ENCODE measurements around the gene THBS3.

THBS3 gene

GRCh38 chr1:155254714-155255242 lies 47.1 kb upstream of the THBS3 start:
- peak overlapping the region; percentile 89 for H3K4me2 ChIP-seq (ENCODE audit: low read length)
- H2AFZ ChIP-seq (ENCODE audit: low read depth, low read length), result peak overlapping the region; percentile 3; the same call in 1 of the 2 replicates
- peaks cover 5% of the 10 kb centered on the region; the same call in 1 of the 2 replicates for H3K79me2 ChIP-seq (ENCODE audit: low read length)
- TF ChIP-seq CTCF (IDR thresholded peaks at IDR 0.05; ENCODE audit: low read depth, low read length) (no peak), EZH2phosphoT487 (IDR thresholded peaks at IDR 0.05; ENCODE audit: low read depth) (no peak)
- H4K20me1 ChIP-seq (ENCODE audit: insufficient read depth, low read length), result no peaks in the 10 kb centered on the region
- H3K9ac ChIP-seq (ENCODE audit: low read length), result peak overlapping the region; percentile 68
- peaks cover 20% of the 10 kb centered on the region for H3K36me3 ChIP-seq (replicated peaks; ENCODE audit: low read depth, low read length)
- no peaks in the 10 kb centered on the region for H3K9me3 ChIP-seq (ENCODE audit: insufficient read depth, low read length)
- peak overlapping the region; percentile 13 for H3K27ac ChIP-seq (ENCODE audit: low read length)
- H3K27me3 ChIP-seq (ENCODE audit: low read depth, low read length), result no peaks in the 10 kb centered on the region
- H3K4me3 ChIP-seq (ENCODE audit: low read length), result peak overlapping the region; percentile 83
- peaks cover 20% of the 10 kb centered on the region for H3K4me1 ChIP-seq (ENCODE audit: low read length)

GRCh38 chr1:155254228-155254713 lies 46.6 kb upstream of the THBS3 start:
- Histone ChIP-seq H3K9me3 (ENCODE audit: insufficient read depth, low read length) (no peaks in the 10 kb centered on the region), H3K4me3 (ENCODE audit: low read length) (peak overlapping the region; percentile 83), H3K36me3 (replicated peaks; ENCODE audit: low read depth, low read length) (peaks cover 20% of the 10 kb centered on the region), H2AFZ (ENCODE audit: low read depth, low read length) (no peak overlapping the region; the same call in 1 of the 2 replicates), H3K4me2 (ENCODE audit: low read length) (peak overlapping the region; percentile 89), H3K79me2 (ENCODE audit: low read length) (peaks cover 5% of the 10 kb centered on the region; the same call in 1 of the 2 replicates), H3K27ac (ENCODE audit: low read length) (no peak overlapping the region), H4K20me1 (ENCODE audit: insufficient read depth, low read length) (no peaks in the 10 kb centered on the region), H3K27me3 (ENCODE audit: low read depth, low read length) (no peaks in the 10 kb centered on the region), H3K9ac (ENCODE audit: low read length) (peak overlapping the region; percentile 68), H3K4me1 (ENCODE audit: low read length) (peaks cover 20% of the 10 kb centered on the region)
- TF ChIP-seq CTCF (IDR thresholded peaks at IDR 0.05; ENCODE audit: low read depth, low read length) (no peak), EZH2phosphoT487 (IDR thresholded peaks at IDR 0.05; ENCODE audit: low read depth) (no peak)

- no peaks in the 10 kb centered on the region for H3K27me3 ChIP-seq (ENCODE audit: low read depth, low read length)
- H3K9ac ChIP-seq (ENCODE audit: low read length), result peak overlapping the region; percentile 68; the same call in 1 of the 2 replicates
- H4K20me1 ChIP-seq (ENCODE audit: insufficient read depth, low read length), result no peaks in the 10 kb centered on the region
- H3K4me1 ChIP-seq (ENCODE audit: low read length), result peaks cover 20% of the 10 kb centered on the region
- peaks cover 19% of the 10 kb centered on the region for H3K36me3 ChIP-seq (replicated peaks; ENCODE audit: low read depth, low read length)
- H3K79me2 ChIP-seq (ENCODE audit: low read length), result peaks cover 5% of the 10 kb centered on the region; the same call in 1 of the 2 replicates
- peak overlapping the region; percentile 83 for H3K4me3 ChIP-seq (ENCODE audit: low read length)
- H3K9me3 ChIP-seq (ENCODE audit: insufficient read depth, low read length), result no peaks in the 10 kb centered on the region
- H3K27ac ChIP-seq (ENCODE audit: low read length), result no peak overlapping the region
- H2AFZ ChIP-seq (ENCODE audit: low read depth, low read length), result no peak overlapping the region
- TF ChIP-seq EZH2phosphoT487 (IDR thresholded peaks at IDR 0.05; ENCODE audit: low read depth) (no peak), CTCF (IDR thresholded peaks at IDR 0.05; ENCODE audit: low read depth, low read length) (no peak)
- peak overlapping the region; percentile 89 for H3K4me2 ChIP-seq (ENCODE audit: low read length)
Measured at GRCh38 chr1:155253797-155254196, 46.1 kb upstream of the THBS3 start.

- Histone ChIP-seq H3K4me1 (ENCODE audit: low read length) (peaks cover 20% of the 10 kb centered on the region), H3K9ac (ENCODE audit: low read length) (no peak overlapping the region), H2AFZ (ENCODE audit: low read depth, low read length) (no peak overlapping the region), H3K4me2 (ENCODE audit: low read length) (peak overlapping the region; percentile 89), H3K4me3 (ENCODE audit: low read length) (no peak overlapping the region), H3K79me2 (ENCODE audit: low read length) (peaks cover 5% of the 10 kb centered on the region; the same call in 1 of the 2 replicates), H3K9me3 (ENCODE audit: insufficient read depth, low read length) (no peaks in the 10 kb centered on the region), H4K20me1 (ENCODE audit: insufficient read depth, low read length) (no peaks in the 10 kb centered on the region), H3K36me3 (replicated peaks; ENCODE audit: low read depth, low read length) (peaks cover 18% of the 10 kb centered on the region), H3K27me3 (ENCODE audit: low read depth, low read length) (no peaks in the 10 kb centered on the region), H3K27ac (ENCODE audit: low read length) (no peak overlapping the region)
- TF ChIP-seq CTCF (IDR thresholded peaks at IDR 0.05; ENCODE audit: low read depth, low read length), result no peak
- no peak for TF ChIP-seq EZH2phosphoT487 (IDR thresholded peaks at IDR 0.05; ENCODE audit: low read depth)
Measured at GRCh38 chr1:155253208-155253607, 45.5 kb upstream of the THBS3 start.

All from OCI-LY3 (cell line).